ENCODE results near the gene CARD14.
"Not testable (repeated sequence)": the region's sequence is repeated elsewhere in the genome, so short reads cannot be mapped to it uniquely, and the experiment has no call there.

CARD14 gene

GRCh38 chr17:80187090-80187489 is 17.3 kb downstream of the CARD14 start:
- no peak for DNase-seq

- no peak for DNase-seq
Measured at GRCh38 chr17:80187515-80187941, 17.7 kb downstream of the CARD14 start.

- no peak for DNase-seq
Measured at GRCh38 chr17:80189611-80190010, 19.8 kb downstream of the CARD14 start.

DNA sequence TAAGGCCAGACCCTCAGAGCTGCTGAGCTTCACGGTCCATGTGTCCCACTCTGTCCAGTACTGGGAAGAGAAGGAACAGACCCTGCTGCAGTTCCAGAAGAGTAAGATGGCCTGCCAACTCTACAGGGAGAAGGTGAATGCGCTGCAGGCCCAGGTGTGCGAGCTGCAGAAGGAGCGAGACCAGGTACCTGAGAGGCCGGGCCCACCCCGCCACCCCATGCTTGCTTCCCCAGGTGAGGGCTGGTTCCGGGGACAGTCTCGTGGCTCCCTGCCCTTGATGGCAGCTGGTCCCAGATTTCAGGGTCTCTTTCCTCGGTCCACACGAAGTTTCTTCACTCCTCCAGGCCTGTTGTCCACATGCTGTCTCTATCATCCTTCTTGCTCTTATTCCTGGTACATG is 20.9 kb downstream of the CARD14 start:
- no peak for DNase-seq

DNA sequence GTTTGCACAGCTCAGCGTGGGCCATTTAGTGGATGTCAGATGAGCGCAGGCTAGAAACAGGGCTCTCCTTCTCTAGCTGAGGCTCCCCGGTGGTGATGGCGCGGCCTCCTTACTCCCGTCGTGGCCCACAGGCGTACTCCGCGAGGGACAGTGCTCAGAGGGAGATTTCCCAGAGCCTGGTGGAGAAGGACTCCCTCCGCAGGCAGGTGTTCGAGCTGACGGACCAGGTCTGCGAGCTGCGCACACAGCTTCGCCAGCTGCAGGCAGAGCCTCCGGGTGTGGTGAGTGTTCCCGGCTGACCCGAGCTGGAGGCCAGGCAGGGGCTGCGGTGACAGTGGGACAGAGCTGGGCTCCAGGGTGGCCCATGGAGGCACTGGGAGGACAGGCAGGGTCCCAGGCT is 21.4 kb downstream of the CARD14 start:
- no peak for DNase-seq

DNA sequence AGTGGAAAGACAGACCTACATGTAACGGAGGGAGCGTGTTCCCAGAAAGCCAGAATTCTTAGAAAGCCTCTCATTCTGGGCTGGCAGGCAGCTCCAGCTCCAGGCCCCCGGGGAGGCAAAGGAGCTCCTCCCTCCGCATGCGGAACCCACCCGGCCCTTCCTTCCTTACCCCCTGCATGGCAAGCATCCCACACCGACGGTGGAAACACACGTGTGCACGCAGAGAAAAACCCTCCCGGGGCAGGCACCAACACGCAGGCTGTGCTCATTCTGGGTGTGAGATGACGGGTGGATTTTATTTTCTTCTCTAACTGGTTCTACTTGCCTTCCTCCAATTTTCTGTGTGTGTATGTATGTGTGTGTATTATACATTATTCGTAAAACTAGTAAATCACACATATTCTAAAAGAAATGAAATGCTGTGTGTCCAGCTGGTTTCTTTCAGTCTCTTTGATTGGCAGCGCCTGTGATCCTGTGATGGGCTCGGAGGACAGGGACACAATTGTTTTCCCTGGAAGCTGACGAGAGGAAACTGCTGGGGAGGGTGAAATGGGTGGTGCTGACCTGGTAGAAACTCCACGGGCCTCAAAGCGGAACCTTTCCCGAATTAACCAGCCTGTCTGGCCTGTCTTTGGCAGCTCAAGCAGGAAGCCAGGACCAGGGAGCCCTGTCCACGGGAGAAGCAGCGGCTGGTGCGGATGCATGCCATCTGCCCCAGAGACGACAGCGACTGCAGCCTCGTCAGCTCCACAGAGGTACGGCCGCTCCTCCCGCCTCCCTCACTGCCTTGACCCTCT is 22.2 kb downstream of the CARD14 start:
- no peak for DNase-seq

GRCh38 chr17:80195141-80195540 is 25.3 kb downstream of the CARD14 start:
- no peak for DNase-seq

DNA sequence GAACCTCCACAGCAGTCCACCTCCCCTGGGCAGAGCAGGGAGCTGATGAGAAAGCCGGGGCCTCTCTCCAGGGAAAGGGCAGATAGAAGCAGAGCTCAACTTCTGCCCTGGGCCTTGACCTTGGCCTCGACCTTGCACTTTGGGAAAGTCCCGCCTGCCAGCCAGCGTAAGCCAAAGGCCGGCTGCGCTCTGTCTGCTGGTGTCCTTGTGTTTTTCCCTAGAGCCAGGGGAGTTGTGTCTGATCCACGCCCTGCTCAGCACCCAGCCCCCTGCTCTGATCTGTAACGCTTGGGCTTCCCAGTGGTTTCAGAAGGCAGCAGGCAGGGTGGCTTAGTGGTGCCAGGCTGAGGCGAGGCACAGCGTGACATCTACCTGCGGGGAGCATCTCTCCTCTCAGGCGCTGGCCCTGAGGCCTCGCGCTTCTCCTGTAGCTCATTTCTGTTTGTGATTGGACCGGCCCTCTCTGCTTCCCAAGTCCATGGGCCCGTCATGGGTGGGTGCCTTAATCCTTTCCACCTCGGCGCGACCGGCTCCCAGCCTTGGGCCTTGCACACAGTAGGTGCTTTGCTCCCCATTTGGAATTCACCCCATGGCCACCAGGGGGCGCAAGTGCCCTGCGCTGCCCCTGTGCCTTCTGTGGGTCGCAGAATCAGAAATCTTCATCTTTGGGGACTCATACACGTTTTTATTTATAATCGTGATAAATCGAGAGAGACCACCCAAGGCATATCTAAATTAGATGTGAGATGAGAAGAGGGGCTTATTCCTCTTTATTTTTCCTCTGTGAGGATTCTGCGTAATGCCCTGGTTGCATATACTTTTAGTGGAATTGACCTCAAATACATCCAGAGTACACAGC is 26.1 kb downstream of the CARD14 start:
- DNase-seq: peak; percentile 39

DNA sequence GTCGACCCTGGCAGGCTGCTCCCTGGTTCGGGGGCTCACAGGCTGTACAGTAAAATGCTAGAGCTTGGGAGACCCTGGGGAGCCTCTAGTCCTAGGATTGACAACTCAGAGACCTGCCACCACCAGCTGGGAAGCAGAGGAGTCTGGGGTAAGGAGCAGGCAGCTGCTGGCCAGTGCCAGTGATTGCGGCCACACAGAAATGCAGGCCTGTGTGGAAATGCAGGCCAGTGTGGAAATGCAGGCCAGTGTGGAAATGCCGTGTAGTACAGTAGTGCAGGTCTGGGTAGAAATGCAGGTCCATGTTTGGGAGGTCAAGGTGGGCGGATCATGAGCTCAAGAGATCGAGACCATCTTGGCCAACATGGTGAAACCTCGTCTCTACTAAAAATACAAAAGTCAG is 26.8 kb downstream of the CARD14 start:
- DNase-seq: no peak

GRCh38 chr17:80198144-80198661 is 28.4 kb downstream of the CARD14 start:
- DNase-seq: no peak

DNA sequence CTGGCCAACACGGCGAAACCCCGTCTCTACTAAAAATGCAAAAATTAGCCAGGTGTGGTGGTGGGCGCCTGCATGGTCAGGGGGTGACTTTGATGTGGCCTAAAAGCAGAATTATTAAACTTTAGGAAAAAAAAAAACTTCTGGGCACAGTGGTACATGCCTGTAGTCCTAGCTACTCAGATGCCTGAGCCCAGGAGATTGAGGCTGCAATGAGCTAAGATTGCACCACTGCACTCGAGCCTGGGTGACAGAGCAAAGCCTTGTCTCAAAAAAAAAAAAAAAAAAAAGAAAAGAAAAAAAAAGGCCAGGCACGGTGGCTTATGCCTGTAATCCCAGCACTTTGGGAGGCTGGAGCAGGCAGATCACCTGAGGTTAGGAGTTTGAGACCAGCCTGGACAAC is 29.5 kb downstream of the CARD14 start:
- DNase-seq: not testable (repeated sequence)

DNA sequence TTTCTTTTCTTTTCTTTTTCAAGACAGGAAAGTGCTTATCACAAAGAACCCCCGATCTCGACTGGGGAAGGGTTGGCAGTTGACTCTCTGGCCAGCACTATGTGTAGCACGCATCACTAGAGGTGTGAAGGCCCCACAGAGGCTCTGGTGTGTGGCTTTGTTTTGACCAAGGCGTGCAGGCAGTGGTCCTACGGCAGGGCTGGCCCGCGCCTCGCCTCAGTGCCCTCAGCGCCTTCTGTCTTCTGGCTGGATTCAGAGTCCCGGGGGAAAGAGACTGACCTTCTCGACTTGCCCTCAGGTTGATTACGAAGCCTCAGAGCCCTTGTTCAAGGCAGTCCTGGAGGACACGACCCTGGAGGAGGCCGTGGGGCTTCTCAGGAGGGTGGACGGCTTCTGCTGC is 31.6 kb downstream of the CARD14 start:
- DNase-seq: no peak

- DNase-seq: no peak
Measured at GRCh38 chr17:80202197-80202596, 32.4 kb downstream of the CARD14 start.

DNA sequence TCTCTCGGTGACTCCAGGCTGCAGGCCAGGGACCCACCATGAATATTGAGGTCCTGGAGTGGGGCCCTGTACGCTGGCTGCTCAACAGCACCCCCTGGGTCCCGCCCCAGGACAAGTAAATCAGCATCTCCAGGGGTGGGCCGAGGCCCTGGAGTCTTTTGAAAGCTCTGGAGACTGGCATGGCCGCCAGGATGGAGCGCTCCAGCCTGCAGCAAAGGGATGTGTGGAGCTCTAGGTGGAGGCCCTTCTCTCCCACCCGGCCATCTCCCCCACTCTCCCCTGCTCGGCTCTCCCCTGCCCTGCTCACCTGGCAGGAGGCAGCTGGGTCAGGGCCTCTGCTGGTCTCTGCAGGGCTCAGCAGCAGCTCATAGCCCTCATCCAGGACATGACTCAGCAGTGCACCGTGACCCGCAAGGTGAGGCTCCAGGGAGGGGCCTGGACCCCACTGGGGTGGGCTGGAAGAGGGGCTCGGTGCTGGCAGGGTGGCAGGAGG is 33.7 kb downstream of the CARD14 start:
- peak; percentile 19 for DNase-seq

DNA sequence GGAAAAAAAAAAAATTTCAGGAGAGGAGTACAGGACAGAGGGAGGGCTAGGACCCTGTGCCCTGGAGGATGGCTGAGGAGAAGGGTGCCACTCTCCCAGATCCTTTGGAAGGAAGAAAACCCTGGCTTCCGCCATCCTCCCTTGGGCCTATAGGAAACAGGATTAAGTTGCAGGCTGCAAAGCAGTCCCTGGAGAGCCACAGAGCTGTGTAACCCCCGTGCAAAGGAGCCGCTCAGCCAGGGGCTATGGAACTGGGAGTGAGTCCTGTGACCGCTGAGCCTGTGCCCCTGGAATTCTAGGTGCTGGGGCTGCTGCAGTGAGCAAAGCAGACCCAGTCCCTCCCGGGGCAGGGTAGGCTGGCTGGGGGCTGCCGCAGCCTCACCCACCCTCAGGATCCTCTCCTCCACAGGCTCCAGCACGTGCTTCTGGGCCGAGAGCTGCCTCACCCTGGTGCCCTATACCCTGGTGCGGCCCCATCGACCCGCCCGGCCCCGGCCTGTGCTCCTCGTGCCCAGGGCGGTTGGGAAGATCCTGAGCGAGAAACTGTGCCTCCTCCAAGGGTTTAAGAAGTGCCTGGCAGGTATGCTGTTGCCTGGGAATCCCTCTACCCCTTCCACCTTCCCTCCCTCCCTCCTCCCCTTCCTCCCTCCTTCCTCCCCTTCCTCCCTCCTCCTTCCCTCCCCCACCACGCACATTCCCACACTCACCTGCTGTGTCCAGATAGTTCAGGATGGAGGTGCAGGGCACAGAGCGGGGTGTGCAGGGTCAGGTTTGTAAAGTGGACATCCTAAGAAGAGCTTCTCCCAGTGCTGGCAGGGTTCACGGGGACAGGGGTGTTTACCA is 35.0 kb downstream of the CARD14 start:
- DNase-seq: no peak

DNA sequence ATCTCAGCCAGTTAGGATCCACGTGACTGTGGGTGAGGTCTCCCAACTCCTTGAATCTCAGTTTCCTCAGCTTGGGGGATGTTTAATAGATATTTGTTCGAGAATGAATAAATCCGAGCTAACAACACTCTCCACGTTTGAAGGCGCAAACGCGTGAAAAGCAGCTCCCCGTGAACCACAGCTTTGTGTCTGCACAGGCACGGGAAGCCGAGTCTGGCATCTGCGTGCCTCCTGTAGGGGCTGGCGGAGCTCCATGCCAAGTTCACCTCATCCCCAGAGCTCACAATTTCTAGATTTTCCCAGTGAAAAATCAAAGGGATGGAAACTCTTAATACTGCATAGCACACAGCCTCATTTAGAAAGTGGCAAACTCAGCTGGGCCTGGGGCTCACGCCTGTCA is 36.0 kb downstream of the CARD14 start:
- DNase-seq: no peak

- no peak for DNase-seq
Measured at GRCh38 chr17:80208050-80208449, 38.2 kb downstream of the CARD14 start.

DNA sequence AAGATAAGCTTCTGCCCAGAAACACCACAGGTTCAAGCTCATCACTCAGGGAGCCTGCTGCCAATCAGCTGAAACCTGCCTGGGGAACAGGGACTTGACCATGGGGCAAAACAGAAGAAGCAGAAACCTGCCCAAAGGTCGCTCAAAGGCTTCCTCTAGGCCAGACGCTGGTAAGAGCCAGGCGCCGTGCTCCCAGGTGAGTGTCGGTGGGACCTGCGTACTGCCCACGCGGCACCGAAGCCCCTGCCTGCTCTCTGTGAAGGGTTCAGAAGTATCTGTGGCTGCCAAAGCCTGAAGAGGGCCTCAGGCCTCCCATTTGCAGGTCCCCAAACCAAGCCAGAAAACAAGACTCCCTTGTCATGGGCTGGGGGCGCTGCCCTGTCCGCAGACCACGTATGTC is 39.9 kb downstream of the CARD14 start:
- DNase-seq: no peak

- DNase-seq: no peak
Measured at GRCh38 chr17:80210348-80211108, 40.7 kb downstream of the CARD14 start.

DNA sequence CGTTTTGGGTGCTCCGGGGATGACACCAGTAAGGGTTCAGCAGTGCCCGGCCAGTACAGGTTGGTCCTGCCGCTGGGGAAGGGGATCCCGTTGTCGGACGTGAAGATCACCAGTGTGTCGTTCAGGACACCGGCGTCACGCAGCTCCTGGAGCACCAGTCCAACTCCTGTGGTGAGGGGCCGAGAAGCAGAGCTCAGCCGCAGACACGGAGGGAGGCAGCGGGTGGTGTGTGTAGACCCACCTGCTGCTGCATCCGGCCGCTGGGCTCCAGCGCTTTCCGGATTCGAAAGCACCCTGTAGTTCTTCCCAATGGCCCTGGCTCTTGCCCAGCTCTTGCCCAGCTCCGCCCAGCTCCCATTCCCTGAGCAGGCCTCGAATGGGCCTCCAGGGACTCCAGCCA is 42.3 kb downstream of the CARD14 start:
- no peak for DNase-seq

DNA sequence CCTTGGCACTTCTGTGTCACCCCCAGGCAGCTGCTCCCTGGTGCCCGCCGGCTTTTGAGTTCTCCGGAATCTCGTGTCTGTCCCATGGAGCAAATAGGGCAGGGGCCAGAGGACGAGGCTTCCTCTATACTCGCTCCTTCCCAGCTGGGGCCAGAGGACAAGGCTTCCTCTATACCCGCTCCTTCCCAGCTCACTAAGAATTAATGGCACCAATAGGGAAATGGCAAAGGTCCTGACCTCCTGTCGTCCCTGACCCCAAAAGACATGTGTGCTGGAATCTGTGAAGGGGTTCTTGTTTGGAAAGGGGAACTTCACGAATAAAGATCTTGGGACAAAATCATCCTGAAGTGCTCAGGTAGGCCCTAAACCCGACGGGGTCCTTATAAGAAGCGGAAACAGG is 42.7 kb downstream of the CARD14 start:
- DNase-seq: no peak
